ENCODE data around the gene RBM46. TPM values are rescaled to one million over a fixed set of nuclear protein-coding genes. Genes with fewer than 3 reads are reported as not detected.

The RBM46 gene, protein sequence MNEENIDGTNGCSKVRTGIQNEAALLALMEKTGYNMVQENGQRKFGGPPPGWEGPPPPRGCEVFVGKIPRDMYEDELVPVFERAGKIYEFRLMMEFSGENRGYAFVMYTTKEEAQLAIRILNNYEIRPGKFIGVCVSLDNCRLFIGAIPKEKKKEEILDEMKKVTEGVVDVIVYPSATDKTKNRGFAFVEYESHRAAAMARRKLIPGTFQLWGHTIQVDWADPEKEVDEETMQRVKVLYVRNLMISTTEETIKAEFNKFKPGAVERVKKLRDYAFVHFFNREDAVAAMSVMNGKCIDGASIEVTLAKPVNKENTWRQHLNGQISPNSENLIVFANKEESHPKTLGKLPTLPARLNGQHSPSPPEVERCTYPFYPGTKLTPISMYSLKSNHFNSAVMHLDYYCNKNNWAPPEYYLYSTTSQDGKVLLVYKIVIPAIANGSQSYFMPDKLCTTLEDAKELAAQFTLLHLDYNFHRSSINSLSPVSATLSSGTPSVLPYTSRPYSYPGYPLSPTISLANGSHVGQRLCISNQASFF
- total RNA-seq (2014; rRNA removed; shearing (Covaris generic)) (0.32 TPM in 1 of 2 replicates, not detected in the other), polyA plus RNA-seq (2016; fragmentation: Nextera tagmentation; extraction: Ambion mirVana) (0.40 TPM in 1 of 2 replicates, not detected in the other)

DNA sequence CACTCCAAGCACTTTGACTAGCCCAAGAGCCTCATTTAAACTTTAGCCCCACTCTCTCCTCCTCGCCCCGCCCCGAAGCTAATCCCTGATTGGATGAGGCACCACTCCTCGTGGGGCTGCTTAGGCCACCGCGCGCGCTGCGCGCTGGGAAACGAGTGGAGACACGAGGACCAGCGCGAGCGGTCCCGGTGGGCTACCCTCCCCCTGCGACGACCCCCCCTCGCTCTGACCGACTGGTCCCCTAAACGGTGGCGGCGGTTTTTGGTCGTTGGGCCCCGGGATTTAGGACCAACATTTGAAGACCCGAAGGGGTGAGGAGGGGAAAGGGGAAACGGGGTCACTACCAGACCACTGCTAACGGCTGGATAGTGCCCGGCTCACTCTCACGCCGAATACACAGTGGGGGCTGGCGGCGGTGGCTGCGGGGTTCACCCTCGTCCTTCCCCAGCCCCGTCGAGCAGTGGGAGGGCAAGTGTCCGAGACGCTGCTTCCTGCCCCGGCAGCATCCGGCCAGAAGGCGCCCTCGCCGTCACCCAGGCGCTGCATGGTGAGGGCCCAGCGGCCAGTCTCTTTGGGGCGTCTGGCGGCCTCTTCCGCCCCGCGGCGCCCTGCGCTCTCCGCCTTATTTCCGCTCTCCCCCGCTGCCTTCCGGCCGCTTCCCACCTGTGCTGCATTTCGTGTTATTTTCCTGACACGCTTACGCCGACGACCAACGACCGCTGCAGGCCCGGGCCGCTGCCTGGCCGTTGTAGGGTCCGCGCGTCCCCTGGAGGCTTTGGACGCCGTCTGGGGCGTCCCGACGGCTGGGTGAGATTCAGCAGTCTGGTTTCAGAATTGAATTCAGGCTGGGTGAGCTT is at the start of gene RBM46:
Gene RBM46 (plus strand): TSS at position 147 of the 857 bp plus-strand sequence. CDS start 15,481 bp downstream, outside the sequence.
- WGBS, 2 experiments (ENCODE audit: low coverage in 1 of 2, low lambda C conversion rate in 2 of 2, missing lambda C conversion rate in 2 of 2) = 17 to 23% methylated on average over 60 to 73 of the region's 76 CpGs
- in situ Hi-C loops (cut with MboI) = no loop called here

GRCh38 chr4:154731756-154732155 is 49.3 kb upstream of the RBM46 start:
- no peaks in the 10 kb centered on the region for H3K9me2 ChIP-seq (ENCODE audit: insufficient read depth)
- peaks cover 4% of the 10 kb centered on the region; the same call in 1 of the 2 replicates for H3K27me3 ChIP-seq (replicated peaks; ENCODE audit: insufficient read depth)
- H2AFZ ChIP-seq = no peak overlapping the region
- no peak for DNase-seq
- in situ Hi-C loops (cut with MboI) = no loop called here
- H4K20me1 ChIP-seq (ENCODE audit: insufficient read depth) = no peaks in the 10 kb centered on the region
- no peaks in the 10 kb centered on the region for H3F3A ChIP-seq (ENCODE audit: insufficient read depth)
- no peaks in the 10 kb centered on the region for H3K9me3 ChIP-seq (ENCODE audit: low read depth)
- H3K9ac ChIP-seq = no peak overlapping the region
- no peak overlapping the region for H3K27ac ChIP-seq
- no peaks in the 10 kb centered on the region for H3K4me1 ChIP-seq (ENCODE audit: insufficient read depth)
- H3K4me2 ChIP-seq (ENCODE audit: unreplicated experiment) = no peak overlapping the region
- no peaks in the 10 kb centered on the region for H3K79me2 ChIP-seq (ENCODE audit: insufficient read depth)
- TF ChIP-seq EZH2phosphoT487 (IDR thresholded peaks at IDR 0.05; ENCODE audit: insufficient read depth, low read depth) (no peak), EZH2 (IDR thresholded peaks at IDR 0.05; ENCODE audit: insufficient read depth, poor library complexity, severe bottlenecking) (no peak)
- no peaks in the 10 kb centered on the region for H3K36me3 ChIP-seq (ENCODE audit: low read depth)
- H3K4me3 ChIP-seq = no peak overlapping the region

More for the DNA sequence above, at the start of gene RBM46:
- Histone ChIP-seq H3K27ac (no peak within 1 kb of the TSS), H3K36me3 (ENCODE audit: low read depth) (no peaks in the 10 kb centered on the region), H3K9ac (no peak within 1 kb of the TSS), H3K9me3 (ENCODE audit: low read depth) (no peaks in the 10 kb centered on the region), H3K27me3 (replicated peaks; ENCODE audit: insufficient read depth) (peaks cover 42% of the 10 kb centered on the region), H3K4me3 (peak within 1 kb of the TSS; percentile 58), H2AFZ (peak within 1 kb of the TSS; percentile 76), H3K9me2 (ENCODE audit: insufficient read depth) (no peaks in the 10 kb centered on the region), H4K20me1 (ENCODE audit: insufficient read depth) (no peaks in the 10 kb centered on the region), H3K4me2 (ENCODE audit: unreplicated experiment) (peak within 1 kb of the TSS; percentile 52), H3F3A (ENCODE audit: insufficient read depth) (no peaks in the 10 kb centered on the region), H3K79me2 (ENCODE audit: insufficient read depth) (no peaks in the 10 kb centered on the region), H3K4me1 (ENCODE audit: insufficient read depth) (no peaks in the 10 kb centered on the region)
- TF ChIP-seq EZH2 (IDR thresholded peaks at IDR 0.05; ENCODE audit: insufficient read depth, poor library complexity, severe bottlenecking) = no peak
- no peak for TF ChIP-seq EZH2phosphoT487 (IDR thresholded peaks at IDR 0.05; ENCODE audit: insufficient read depth, low read depth)
- DNase-seq = peak; percentile 19

GRCh38 chr4:154732669-154733068 is 48.4 kb upstream of the RBM46 start:
- no peaks in the 10 kb centered on the region for H3K4me1 ChIP-seq (ENCODE audit: insufficient read depth)
- no peak overlapping the region for H3K4me3 ChIP-seq
- H2AFZ ChIP-seq = no peak overlapping the region
- no peaks in the 10 kb centered on the region for H4K20me1 ChIP-seq (ENCODE audit: insufficient read depth)
- H3K27ac ChIP-seq = no peak overlapping the region
- WGBS, 2 experiments (ENCODE audit: low coverage in 1 of 2, low lambda C conversion rate in 2 of 2, missing lambda C conversion rate in 2 of 2) = 44 to 55% methylated on average over 4 of the region's 4 CpGs
- no peaks in the 10 kb centered on the region for H3K9me3 ChIP-seq (ENCODE audit: low read depth)
- no peaks in the 10 kb centered on the region for H3K9me2 ChIP-seq (ENCODE audit: insufficient read depth)
- no peak overlapping the region for H3K4me2 ChIP-seq (ENCODE audit: unreplicated experiment)
- H3K9ac ChIP-seq = no peak overlapping the region
- in situ Hi-C loops (cut with MboI) = no loop called here
- H3K36me3 ChIP-seq (ENCODE audit: low read depth) = no peaks in the 10 kb centered on the region
- H3K27me3 ChIP-seq (replicated peaks; ENCODE audit: insufficient read depth) = peaks cover 4% of the 10 kb centered on the region; the same call in 1 of the 2 replicates
- no peaks in the 10 kb centered on the region for H3F3A ChIP-seq (ENCODE audit: insufficient read depth)
- no peaks in the 10 kb centered on the region for H3K79me2 ChIP-seq (ENCODE audit: insufficient read depth)
- DNase-seq = no peak
- no peak for TF ChIP-seq EZH2phosphoT487 (IDR thresholded peaks at IDR 0.05; ENCODE audit: insufficient read depth, low read depth)
- no peak for TF ChIP-seq EZH2 (IDR thresholded peaks at IDR 0.05; ENCODE audit: insufficient read depth, poor library complexity, severe bottlenecking)

- no peak for DNase-seq
- Histone ChIP-seq H3K9me3 (ENCODE audit: low read depth) (no peaks in the 10 kb centered on the region), H3K9ac (no peak overlapping the region), H3K4me3 (no peak overlapping the region), H3K4me1 (ENCODE audit: insufficient read depth) (no peaks in the 10 kb centered on the region), H3K27ac (no peak overlapping the region), H3K4me2 (ENCODE audit: unreplicated experiment) (no peak overlapping the region), H3K9me2 (ENCODE audit: insufficient read depth) (no peaks in the 10 kb centered on the region), H4K20me1 (ENCODE audit: insufficient read depth) (no peaks in the 10 kb centered on the region), H3F3A (ENCODE audit: insufficient read depth) (no peaks in the 10 kb centered on the region), H3K79me2 (ENCODE audit: insufficient read depth) (no peaks in the 10 kb centered on the region), H3K27me3 (replicated peaks; ENCODE audit: insufficient read depth) (peaks cover 18% of the 10 kb centered on the region), H2AFZ (no peak overlapping the region), H3K36me3 (ENCODE audit: low read depth) (no peaks in the 10 kb centered on the region)
- in situ Hi-C loops (cut with MboI) = no loop called here
- no peak for TF ChIP-seq EZH2phosphoT487 (IDR thresholded peaks at IDR 0.05; ENCODE audit: insufficient read depth, low read depth)
- no peak for TF ChIP-seq EZH2 (IDR thresholded peaks at IDR 0.05; ENCODE audit: insufficient read depth, poor library complexity, severe bottlenecking)
- 17 to 21% methylated on average over 1 of the region's 1 CpG for WGBS, 2 experiments (ENCODE audit: low coverage in 1 of 2, low lambda C conversion rate in 2 of 2, missing lambda C conversion rate in 2 of 2)
Observed at GRCh38 chr4:154736770-154737169, 44.3 kb upstream of the RBM46 start.
